CD14-positive monocyte (primary cell): ENCODE data around the gene WHRN. TPM values are rescaled to one million over a fixed set of nuclear protein-coding genes. Genes with fewer than 3 reads are reported as not detected.

ENCODE experiments used
- DNase-seq, 3 donors: peaks; one replicate each; pipeline ENCODE4 v3.0.0-alpha.2; 2011 to 2022
- H2AFZ ChIP-seq: 2 replicates; pipeline ENCODE4 v1.6.0; 2012; ENCODE audit warnings: mild to moderate bottlenecking, low read depth, low read length, inconsistent platforms; ENCODE audit not compliant: insufficient read depth, poor library complexity, severe bottlenecking
- H3K27ac ChIP-seq, 2 donors: 1 replicate in 1 of 2; 2 replicates in 1 of 2; pipeline ENCODE4 v1.5.1; 2012 to 2013; ENCODE audit warnings: low read length in 2 of 2, control low read depth in 1 of 2, inconsistent platforms in 1 of 2, low read depth in 1 of 2, mild to moderate bottlenecking in 1 of 2
- H3K27me3 ChIP-seq, 2 donors: one replicate each; pipeline versions ENCODE4 v1.6.0 to v1.6.1; 2011 to 2013; ENCODE audit warnings: low read length in 2 of 2; ENCODE audit not compliant: control insufficient read depth in 2 of 2, insufficient read depth in 2 of 2
- H3K36me3 ChIP-seq, 2 donors: replicated peaks in 1 of 2; 1 replicate in 1 of 2; 2 replicates in 1 of 2; pipeline versions ENCODE4 v1.5.1 to v1.6.1; 2012 to 2013; ENCODE audit warnings: low read length in 2 of 2, control low read depth in 1 of 2, inconsistent platforms in 1 of 2, mild to moderate bottlenecking in 1 of 2; ENCODE audit not compliant: insufficient read depth in 2 of 2, control insufficient read depth in 1 of 2
- H3K4me1 ChIP-seq, 2 donors: 1 replicate in 1 of 2; 2 replicates in 1 of 2; pipeline versions ENCODE4 v1.5.1 to v1.6.1; 2012 to 2013; ENCODE audit warnings: low read length in 2 of 2, control low read depth in 1 of 2, inconsistent platforms in 1 of 2, mild to moderate bottlenecking in 1 of 2, moderate library complexity in 1 of 2; ENCODE audit not compliant: insufficient read depth in 2 of 2, control insufficient read depth in 1 of 2
- H3K4me2 ChIP-seq: replicated peaks from 2 replicates; pipeline ENCODE3; 2012; ENCODE audit warnings: low read length, moderate library complexity, mild to moderate bottlenecking; ENCODE audit not compliant: poor library complexity, severe bottlenecking; ENCODE audit errors: extremely low read depth
- H3K4me3 ChIP-seq, 3 experiments: fragments of 200-600 bp in 1 of 3; sonication (generic) in 1 of 3; replicated peaks in 1 of 3; 1 replicate in 2 of 3; 2 replicates in 1 of 3; pipeline ENCODE4 v1.5.1; 2011 to 2013; ENCODE audit warnings: low read length in 3 of 3, mild to moderate bottlenecking in 3 of 3, control low read depth in 2 of 3, low read depth in 2 of 3, inconsistent platforms in 1 of 3, moderate library complexity in 1 of 3
- H3K79me2 ChIP-seq: 2 replicates; pipeline ENCODE4 v1.6.0; 2012; ENCODE audit warnings: mild to moderate bottlenecking, control low read depth, inconsistent platforms, low read length, moderate library complexity; ENCODE audit not compliant: insufficient read depth
- H3K9ac ChIP-seq: 2 replicates; pipeline ENCODE4 v1.6.0; 2017; ENCODE audit warnings: low read length, mild to moderate bottlenecking; ENCODE audit not compliant: insufficient read depth, poor library complexity, severe bottlenecking
- H3K9me3 ChIP-seq, 2 donors: replicated peaks in 1 of 2; 1 replicate in 1 of 2; 2 replicates in 1 of 2; pipeline versions ENCODE4 v1.5.1 to v1.6.1; 2012 to 2013; ENCODE audit warnings: low read length in 2 of 2, control low read depth in 1 of 2; ENCODE audit not compliant: control insufficient read depth in 1 of 2, insufficient read depth in 1 of 2
- H4K20me1 ChIP-seq: 2 replicates; pipeline ENCODE4 v1.6.0; 2012; ENCODE audit warnings: mild to moderate bottlenecking, low read length, control low read depth, moderate library complexity; ENCODE audit not compliant: insufficient read depth
- H3K27ac Mint-ChIP-seq, 7 donors: one replicate each; pipeline ENCODE4 v1.8.0; 2020; ENCODE audit warnings: mild to moderate bottlenecking in 7 of 7, mixed read lengths in 7 of 7, moderate library complexity in 6 of 7, inconsistent platforms in 2 of 7
- H3K27me3 Mint-ChIP-seq, 3 donors: one replicate each; pipeline ENCODE4 v1.8.0; 2021 to 2022; ENCODE audit warnings: low read depth in 3 of 3, mild to moderate bottlenecking in 3 of 3, mixed read lengths in 3 of 3, moderate library complexity in 3 of 3, inconsistent platforms in 1 of 3
- H3K36me3 Mint-ChIP-seq, 2 donors: one replicate each; pipeline ENCODE4 v1.8.0; 2020; ENCODE audit warnings: mixed read lengths in 2 of 2, inconsistent platforms in 1 of 2, mild to moderate bottlenecking in 1 of 2
- H3K4me1 Mint-ChIP-seq: one replicate; pipeline ENCODE4 v1.8.0; 2020; ENCODE audit warnings: mild to moderate bottlenecking, mixed read lengths
- H3K4me3 Mint-ChIP-seq, 2 donors: one replicate each; pipeline ENCODE4 v1.8.0; 2020; ENCODE audit warnings: mild to moderate bottlenecking in 2 of 2, mixed read lengths in 2 of 2, moderate library complexity in 1 of 2
- H3K9me3 Mint-ChIP-seq, 7 donors: one replicate each; pipeline ENCODE4 v1.8.0; 2020 to 2022; ENCODE audit warnings: mixed read lengths in 7 of 7, mild to moderate bottlenecking in 6 of 7, moderate library complexity in 6 of 7, inconsistent platforms in 2 of 7
- WGBS: methylation state at CpG from one replicate; pipeline ENCODE4 v1.1.5; 2013; ENCODE audit warnings: missing lambda C conversion rate; ENCODE audit not compliant: insufficient coverage; 5-methylcytosine and 5-hydroxymethylcytosine counted together
- intact Hi-C, 2 donors: fragments of 100-400 bp; cut with micrococcal nuclease; formaldehyde crosslinking; loops; one replicate each; pipeline versions ENCODE4 v1.15.0 to v1.15.1; 2023
- polyA plus RNA-seq, 3 donors: library from polyadenylated mRNA; depleted of rRNA in 1 of 3; unstranded in 2 of 3; stranded (reverse) in 1 of 3; fragments of 300-500 nt in 2 of 3; fragments of >200 nt in 1 of 3; fragmentation: Illumina TruSeq in 2 of 3; gene quantifications; 1 replicate in 2 of 3; 2 replicates in 1 of 3; pipeline ENCODE4 v1.2.3, GENCODE V29; 2012 to 2021
- TF ChIP-seq, protein P1 (sequence below): fragments of 200-600 bp; IDR thresholded peaks from one replicate; pipeline ENCODE4 v1.8.0; 2022; ENCODE audit warnings: antibody characterized with exemption, mild to moderate bottlenecking

Gene WHRN
- polyA plus RNA-seq, 3 donors, result 0.13 to 0.59 (median 0.30) TPM

DNA sequence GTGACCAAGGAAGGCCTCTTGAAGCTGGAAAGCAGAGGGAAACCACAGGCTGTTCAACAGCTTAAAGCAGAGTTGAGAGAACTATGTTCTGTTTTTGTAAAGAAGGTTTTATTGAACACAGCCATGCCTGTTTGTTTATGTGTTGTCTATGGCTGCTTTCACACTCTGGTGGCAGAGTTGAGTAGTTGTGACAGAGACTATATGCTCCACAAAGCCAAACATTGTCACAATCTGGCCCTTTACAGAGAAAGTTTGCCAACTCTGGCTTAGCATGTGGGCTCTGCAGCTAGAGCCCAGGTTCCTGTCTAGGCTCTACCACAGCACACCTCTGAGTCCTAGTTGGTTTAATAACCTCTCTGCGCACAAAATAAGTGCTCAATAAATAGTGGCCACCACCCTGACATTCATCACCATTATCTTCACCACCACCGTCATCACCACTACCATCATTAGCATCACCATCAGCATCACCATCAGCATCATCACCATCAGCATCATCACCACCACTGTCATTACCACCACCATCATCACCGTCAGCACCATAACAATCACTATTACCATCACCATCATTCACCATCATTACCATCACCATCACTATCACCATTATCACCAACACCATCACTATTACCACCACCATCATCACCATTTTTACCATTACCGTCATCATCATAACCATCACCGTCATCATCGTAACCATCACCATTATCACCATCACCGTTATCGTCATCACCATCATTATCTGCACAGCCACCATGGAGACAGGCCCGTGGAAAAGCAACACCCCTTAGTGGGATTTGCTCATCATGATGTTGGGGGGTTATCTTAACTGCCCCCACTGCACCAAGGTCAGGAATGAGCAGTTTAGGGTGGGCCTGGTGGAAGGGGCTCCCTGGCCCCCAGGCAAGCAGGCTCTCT lies 135.8 kb downstream of the WHRN start:
- H3K4me1 Mint-ChIP-seq, result peaks cover 92% of the 10 kb centered on the region

More for the DNA sequence above, 135.8 kb downstream of the WHRN start:
- Histone ChIP-seq H3K79me2 (peaks cover 68% of the 10 kb centered on the region), H3K27ac (peak overlapping the region; percentile 85 to 86), H2AFZ (no peak overlapping the region), H3K9ac (no peak overlapping the region), H3K9me3 (no peaks in the 10 kb centered on the region), H4K20me1 (peaks cover 6% of the 10 kb centered on the region), H3K36me3 (peaks cover 65 to 77% of the 10 kb centered on the region in 2 donors), H3K4me2 (no peak overlapping the region), H3K27me3 (no peaks in the 10 kb centered on the region), H3K4me3 (no peak overlapping the region), H3K4me1 (peaks cover 98 to 99% of the 10 kb centered on the region in 2 donors)
- DNase-seq, result no peak
- WGBS, result 100% methylated on average over 3 of the region's 9 CpGs
- Mint-ChIP-seq H3K4me3 (no peak overlapping the region), H3K27ac (peak overlapping the region; percentile 1 to 99 (median 40)), H3K9me3 (peaks cover 0 to 5% (median 0%) of the 10 kb centered on the region in 7 donors), H3K36me3 (peaks cover 72 to 86% of the 10 kb centered on the region in 2 donors), H3K27me3 (no peaks in the 10 kb centered on the region)
- intact Hi-C loops, result no loop called here
- TF ChIP-seq, protein P1, sequence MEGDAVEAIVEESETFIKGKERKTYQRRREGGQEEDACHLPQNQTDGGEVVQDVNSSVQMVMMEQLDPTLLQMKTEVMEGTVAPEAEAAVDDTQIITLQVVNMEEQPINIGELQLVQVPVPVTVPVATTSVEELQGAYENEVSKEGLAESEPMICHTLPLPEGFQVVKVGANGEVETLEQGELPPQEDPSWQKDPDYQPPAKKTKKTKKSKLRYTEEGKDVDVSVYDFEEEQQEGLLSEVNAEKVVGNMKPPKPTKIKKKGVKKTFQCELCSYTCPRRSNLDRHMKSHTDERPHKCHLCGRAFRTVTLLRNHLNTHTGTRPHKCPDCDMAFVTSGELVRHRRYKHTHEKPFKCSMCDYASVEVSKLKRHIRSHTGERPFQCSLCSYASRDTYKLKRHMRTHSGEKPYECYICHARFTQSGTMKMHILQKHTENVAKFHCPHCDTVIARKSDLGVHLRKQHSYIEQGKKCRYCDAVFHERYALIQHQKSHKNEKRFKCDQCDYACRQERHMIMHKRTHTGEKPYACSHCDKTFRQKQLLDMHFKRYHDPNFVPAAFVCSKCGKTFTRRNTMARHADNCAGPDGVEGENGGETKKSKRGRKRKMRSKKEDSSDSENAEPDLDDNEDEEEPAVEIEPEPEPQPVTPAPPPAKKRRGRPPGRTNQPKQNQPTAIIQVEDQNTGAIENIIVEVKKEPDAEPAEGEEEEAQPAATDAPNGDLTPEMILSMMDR, result no peak
